Neural progenitor cell (in vitro differentiated cells): Measurements from ENCODE around the gene PSMB7. TPM values are rescaled to one million over a fixed set of nuclear protein-coding genes. Genes with fewer than 3 reads are reported as not detected.
A peak's percentile ranks its signal among the peaks of the same experiment; 100 is the strongest.

Experiments
- DNase-seq: peaks from one replicate; pipeline ENCODE4 v3.0.0-alpha.2; 2016; ENCODE audit warnings: low spot score
- H2AFZ ChIP-seq: fragments of 200-600 bp; sonication (generic); replicated peaks from 2 replicates; pipeline ENCODE4 v1.6.1; 2016; ENCODE audit warnings: antibody characterized with exemption
- H3F3A ChIP-seq: fragments of 200-600 bp; sonication (generic); 2 replicates; pipeline ENCODE4 v1.6.1; 2016; ENCODE audit warnings: antibody characterized with exemption, low read depth
- H3K27ac ChIP-seq: fragments of 200-600 bp; sonication (generic); 2 replicates; pipeline ENCODE4 v1.5.1; 2016; ENCODE audit warnings: mild to moderate bottlenecking
- H3K27me3 ChIP-seq: fragments of 200-600 bp; sonication (generic); 2 replicates; pipeline ENCODE4 v1.6.1; 2016; ENCODE audit warnings: mild to moderate bottlenecking, moderate library complexity
- H3K36me3 ChIP-seq: fragments of 200-600 bp; sonication (generic); 2 replicates; pipeline ENCODE4 v1.5.1; 2016
- H3K4me1 ChIP-seq: fragments of 200-600 bp; sonication (generic); 2 replicates; pipeline ENCODE4 v1.6.1; 2016; ENCODE audit warnings: mixed run types
- H3K4me2 ChIP-seq: fragments of 200-600 bp; sonication (generic); 2 replicates; pipeline ENCODE4 v1.6.1; 2016
- H3K4me3 ChIP-seq: fragments of 200-600 bp; sonication (generic); 2 replicates; pipeline ENCODE4 v1.5.1; 2016
- H3K79me2 ChIP-seq: fragments of 200-600 bp; sonication (generic); 2 replicates; pipeline ENCODE4 v1.6.1; 2016; ENCODE audit warnings: low read depth
- H3K9ac ChIP-seq: fragments of 200-600 bp; sonication (generic); 2 replicates; pipeline ENCODE4 v1.6.1; 2016
- H3K9me3 ChIP-seq: fragments of 200-600 bp; sonication (generic); 2 replicates; pipeline ENCODE4 v1.5.1; 2016; ENCODE audit warnings: low read depth
- H4K20me1 ChIP-seq: fragments of 200-600 bp; sonication (generic); 2 replicates; pipeline ENCODE4 v1.6.1; 2016; ENCODE audit warnings: low read depth
- H3K27ac Mint-ChIP-seq: 3 replicates; pipeline ENCODE4 v1.8.0; 2021; ENCODE audit warnings: mixed read lengths
- H3K27me3 Mint-ChIP-seq: 2 replicates; pipeline ENCODE4 v1.8.0; 2022; ENCODE audit warnings: low read depth, mild to moderate bottlenecking, inconsistent platforms, moderate library complexity, mixed read lengths; ENCODE audit not compliant: insufficient read depth
- H3K36me3 Mint-ChIP-seq: 3 replicates; pipeline ENCODE4 v1.8.0; 2021; ENCODE audit warnings: mixed read lengths
- H3K4me1 Mint-ChIP-seq: 3 replicates; pipeline ENCODE4 v1.8.0; 2021; ENCODE audit warnings: mixed read lengths
- H3K4me3 Mint-ChIP-seq: 3 replicates; pipeline ENCODE4 v1.8.0; 2021; ENCODE audit warnings: mild to moderate bottlenecking, moderate library complexity, mixed read lengths
- H3K9me3 Mint-ChIP-seq: 3 replicates; pipeline ENCODE4 v1.8.0; 2020; ENCODE audit warnings: mixed read lengths
- EZH2 ChIP-seq: fragments of 200-600 bp; sonication (generic); IDR thresholded peaks from 2 replicates; pipeline ENCODE4 v1.6.1; 2017; ENCODE audit warnings: antibody characterized with exemption, mild to moderate bottlenecking, moderate library complexity
- EZH2phosphoT487 ChIP-seq: fragments of 200-600 bp; sonication (generic); IDR thresholded peaks from 2 replicates; pipeline ENCODE4 v1.6.1; 2017; ENCODE audit warnings: antibody characterized with exemption
- total RNA-seq: library from RNA; depleted of rRNA; stranded (reverse); fragments of >200 nt; gene quantifications from 2 replicates; pipeline ENCODE4 v1.2.3, GENCODE V29; 2015; ENCODE audit warnings: low replicate concordance
- TF ChIP-seq, protein P1 (sequence below): fragments of 200-600 bp; sonication (generic); IDR thresholded peaks from 2 replicates; pipeline ENCODE4 v1.5.1; 2017; ENCODE audit warnings: antibody characterized with exemption, mild to moderate bottlenecking

Gene PSMB7
- total RNA-seq, 1 donor from 2014 or later: 249 TPM

DNA sequence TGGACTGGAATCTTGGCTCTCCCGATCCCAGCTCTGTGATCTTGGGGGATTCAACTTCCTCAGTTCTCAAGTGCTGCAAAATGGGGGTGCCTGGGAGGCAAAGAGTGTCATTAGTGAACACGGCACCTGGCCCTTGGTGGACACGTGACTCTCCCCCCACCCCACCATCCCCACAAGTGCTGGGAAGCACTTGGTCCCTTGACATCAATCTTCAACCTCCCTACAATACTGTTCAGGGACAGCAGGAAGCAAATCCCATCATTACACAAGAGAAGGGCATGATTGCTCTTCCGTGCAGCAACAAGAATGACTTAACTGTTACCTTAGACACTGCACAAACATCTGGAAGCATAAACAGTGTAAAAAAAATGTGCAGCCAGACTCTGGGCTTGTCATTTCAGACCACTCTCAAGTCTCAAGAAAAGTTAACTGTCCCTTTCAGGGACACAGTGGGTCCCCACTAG is 61.4 kb downstream of the PSMB7 start:
- H3K27ac ChIP-seq: peak overlapping the region; percentile 7
- H3K27me3 Mint-ChIP-seq: no peaks in the 10 kb centered on the region
- peaks cover 24% of the 10 kb centered on the region for H3K36me3 Mint-ChIP-seq

DNA sequence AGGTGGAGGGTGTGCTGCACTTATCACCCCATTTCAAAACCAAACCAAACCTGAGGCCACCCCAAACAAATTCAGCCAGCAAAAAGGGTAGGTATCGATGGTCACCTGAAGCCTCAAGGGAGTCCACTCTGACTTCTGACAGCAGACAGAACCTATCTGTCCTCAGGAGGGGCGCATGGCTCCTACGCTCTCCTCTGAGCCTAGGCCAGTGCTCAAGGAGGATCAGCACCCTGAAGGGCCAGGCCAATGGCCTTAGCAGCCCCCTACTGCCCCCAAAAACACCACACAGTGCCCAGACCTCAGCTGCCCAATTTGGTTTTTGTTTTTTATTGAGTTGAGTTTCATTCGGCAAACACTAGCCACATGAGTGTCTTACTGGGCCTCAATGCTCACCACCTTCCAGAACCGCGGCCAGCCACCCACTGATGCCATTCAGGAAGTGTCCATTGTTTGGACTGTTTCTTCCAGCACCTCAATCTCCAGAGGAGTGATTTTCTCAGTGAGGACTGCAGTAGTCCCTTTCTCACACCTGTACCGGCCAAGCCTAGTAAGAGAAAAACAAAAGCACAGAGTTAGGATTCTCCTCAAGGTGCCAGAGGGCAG is 62.0 kb downstream of the PSMB7 start:
- Histone ChIP-seq H3K36me3 (no peaks in the 10 kb centered on the region), H3K4me2 (no peak overlapping the region), H3K9ac (no peak overlapping the region), H3K27me3 (no peaks in the 10 kb centered on the region), H3K9me3 (no peaks in the 10 kb centered on the region), H3K27ac (peak overlapping the region; percentile 7), H4K20me1 (peaks cover 47% of the 10 kb centered on the region), H3K4me3 (no peak overlapping the region), H2AFZ (no peak overlapping the region), H3F3A (no peaks in the 10 kb centered on the region), H3K79me2 (peaks cover 18% of the 10 kb centered on the region), H3K4me1 (no peaks in the 10 kb centered on the region)
- H3K4me3 Mint-ChIP-seq: no peak overlapping the region
- no peak for TF ChIP-seq EZH2phosphoT487
- no peak for TF ChIP-seq EZH2
- TF ChIP-seq, protein P1, sequence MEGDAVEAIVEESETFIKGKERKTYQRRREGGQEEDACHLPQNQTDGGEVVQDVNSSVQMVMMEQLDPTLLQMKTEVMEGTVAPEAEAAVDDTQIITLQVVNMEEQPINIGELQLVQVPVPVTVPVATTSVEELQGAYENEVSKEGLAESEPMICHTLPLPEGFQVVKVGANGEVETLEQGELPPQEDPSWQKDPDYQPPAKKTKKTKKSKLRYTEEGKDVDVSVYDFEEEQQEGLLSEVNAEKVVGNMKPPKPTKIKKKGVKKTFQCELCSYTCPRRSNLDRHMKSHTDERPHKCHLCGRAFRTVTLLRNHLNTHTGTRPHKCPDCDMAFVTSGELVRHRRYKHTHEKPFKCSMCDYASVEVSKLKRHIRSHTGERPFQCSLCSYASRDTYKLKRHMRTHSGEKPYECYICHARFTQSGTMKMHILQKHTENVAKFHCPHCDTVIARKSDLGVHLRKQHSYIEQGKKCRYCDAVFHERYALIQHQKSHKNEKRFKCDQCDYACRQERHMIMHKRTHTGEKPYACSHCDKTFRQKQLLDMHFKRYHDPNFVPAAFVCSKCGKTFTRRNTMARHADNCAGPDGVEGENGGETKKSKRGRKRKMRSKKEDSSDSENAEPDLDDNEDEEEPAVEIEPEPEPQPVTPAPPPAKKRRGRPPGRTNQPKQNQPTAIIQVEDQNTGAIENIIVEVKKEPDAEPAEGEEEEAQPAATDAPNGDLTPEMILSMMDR: no peak
- peaks cover 24% of the 10 kb centered on the region for H3K36me3 Mint-ChIP-seq
- DNase-seq: no peak
- H3K9me3 Mint-ChIP-seq: no peaks in the 10 kb centered on the region
- peaks cover 32% of the 10 kb centered on the region for H3K4me1 Mint-ChIP-seq
- H3K27me3 Mint-ChIP-seq: no peaks in the 10 kb centered on the region
- H3K27ac Mint-ChIP-seq: no peak overlapping the region

More for the DNA sequence above, 61.4 kb downstream of the PSMB7 start:
- no peaks in the 10 kb centered on the region for H3F3A ChIP-seq
- H3K9ac ChIP-seq: no peak overlapping the region
- Mint-ChIP-seq H3K4me3 (no peak overlapping the region), H3K9me3 (no peaks in the 10 kb centered on the region), H3K4me1 (peaks cover 34% of the 10 kb centered on the region), H3K27ac (peak overlapping the region; percentile 91)
- H3K4me2 ChIP-seq: no peak overlapping the region
- H3K9me3 ChIP-seq: no peaks in the 10 kb centered on the region
- peaks cover 23% of the 10 kb centered on the region for H3K79me2 ChIP-seq
- DNase-seq: no peak
- no peak overlapping the region for H2AFZ ChIP-seq
- H3K4me1 ChIP-seq: no peaks in the 10 kb centered on the region
- peaks cover 52% of the 10 kb centered on the region for H4K20me1 ChIP-seq
- no peaks in the 10 kb centered on the region for H3K36me3 ChIP-seq
- H3K4me3 ChIP-seq: no peak overlapping the region
- no peaks in the 10 kb centered on the region for H3K27me3 ChIP-seq
- TF ChIP-seq EZH2phosphoT487: no peak
- TF ChIP-seq EZH2: no peak

DNA sequence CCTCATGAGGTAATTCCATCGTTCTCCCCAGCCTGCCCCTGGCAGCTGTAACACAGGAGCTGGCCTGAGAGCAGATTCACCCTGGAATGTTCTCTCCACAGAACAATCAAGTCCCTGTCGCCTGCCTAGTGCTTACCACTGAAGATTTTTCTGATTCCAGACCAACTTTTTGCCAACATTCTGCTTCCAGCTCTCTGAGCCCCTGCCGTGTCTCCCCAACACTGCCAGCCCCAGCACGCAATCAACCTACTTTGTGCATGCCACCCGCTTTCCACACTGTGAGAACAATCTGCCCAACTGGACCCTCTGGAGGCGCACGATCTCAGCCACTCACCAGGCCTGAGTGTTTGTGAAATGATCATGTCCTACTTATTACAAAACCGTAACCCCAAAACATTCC is 62.6 kb downstream of the PSMB7 start:
- Histone ChIP-seq H3K4me2 (no peak overlapping the region), H3K4me1 (no peaks in the 10 kb centered on the region), H3K9ac (no peak overlapping the region), H3K9me3 (no peaks in the 10 kb centered on the region), H2AFZ (no peak overlapping the region), H3F3A (no peaks in the 10 kb centered on the region), H3K36me3 (no peaks in the 10 kb centered on the region), H4K20me1 (peaks cover 41% of the 10 kb centered on the region), H3K27me3 (no peaks in the 10 kb centered on the region), H3K4me3 (no peak overlapping the region), H3K27ac (no peak overlapping the region), H3K79me2 (peaks cover 11% of the 10 kb centered on the region)
- Mint-ChIP-seq H3K27ac (peak overlapping the region; percentile 79), H3K4me3 (no peak overlapping the region), H3K27me3 (no peaks in the 10 kb centered on the region), H3K9me3 (no peaks in the 10 kb centered on the region), H3K4me1 (peaks cover 31% of the 10 kb centered on the region), H3K36me3 (peaks cover 24% of the 10 kb centered on the region)
- DNase-seq: no peak
- TF ChIP-seq, protein P1: no peak
- TF ChIP-seq EZH2 (no peak), EZH2phosphoT487 (no peak)

DNA sequence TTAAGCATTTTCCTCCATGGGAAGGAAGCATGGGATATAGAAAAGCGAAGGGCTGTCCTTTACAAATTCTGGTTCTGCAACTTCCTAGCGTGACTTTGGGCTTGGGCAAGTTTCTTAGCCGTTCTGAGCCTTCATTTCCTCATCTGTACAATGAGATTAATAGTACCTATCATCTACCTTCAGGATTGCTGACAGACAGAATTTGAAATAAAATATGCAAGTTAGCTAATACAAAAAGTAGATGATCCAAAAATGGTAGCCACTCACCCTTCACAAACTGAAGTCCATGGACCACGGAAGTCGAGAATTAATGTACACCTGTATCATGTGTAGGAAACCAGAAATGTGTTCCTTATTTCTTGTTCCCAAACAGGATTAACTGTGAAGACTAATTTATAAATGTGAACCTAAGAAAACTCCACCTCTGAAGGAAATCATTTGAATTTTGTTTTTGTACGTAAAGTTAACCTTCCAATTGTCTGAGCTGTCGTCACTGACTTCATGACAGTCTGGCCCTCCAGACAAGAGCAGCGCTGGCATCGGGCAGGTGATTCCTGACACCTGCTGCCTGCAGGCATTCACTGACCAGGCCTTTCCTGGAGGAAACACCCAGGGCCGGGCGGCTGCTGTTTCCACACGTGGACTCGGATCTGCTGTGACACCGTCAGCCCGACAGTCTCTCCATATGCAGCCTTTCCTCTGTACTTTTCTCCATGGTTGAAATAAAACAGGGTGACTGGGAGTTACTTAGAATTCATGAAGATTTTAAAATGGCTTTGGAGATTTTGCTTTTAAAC is 63.4 kb downstream of the PSMB7 start:
- Histone ChIP-seq H3F3A (no peaks in the 10 kb centered on the region), H3K27me3 (no peaks in the 10 kb centered on the region), H3K27ac (no peak overlapping the region), H3K36me3 (no peaks in the 10 kb centered on the region), H3K4me2 (no peak overlapping the region), H3K4me1 (no peaks in the 10 kb centered on the region), H2AFZ (no peak overlapping the region), H4K20me1 (peaks cover 33% of the 10 kb centered on the region), H3K9me3 (no peaks in the 10 kb centered on the region), H3K9ac (no peak overlapping the region), H3K4me3 (no peak overlapping the region), H3K79me2 (peaks cover 4% of the 10 kb centered on the region)
- no peak overlapping the region for H3K27ac Mint-ChIP-seq
- H3K9me3 Mint-ChIP-seq: no peaks in the 10 kb centered on the region
- peaks cover 20% of the 10 kb centered on the region for H3K36me3 Mint-ChIP-seq
- no peak overlapping the region for H3K4me3 Mint-ChIP-seq
- TF ChIP-seq EZH2: no peak
- no peak for TF ChIP-seq EZH2phosphoT487
- TF ChIP-seq, protein P1: no peak
- H3K4me1 Mint-ChIP-seq: peaks cover 26% of the 10 kb centered on the region
- H3K27me3 Mint-ChIP-seq: no peaks in the 10 kb centered on the region
- no peak for DNase-seq
